Thymus (tissue), 11 donors: ENCODE measurements around the gene LARP1. TPM values are rescaled to one million over a fixed set of nuclear protein-coding genes. Genes with fewer than 3 reads are reported as not detected.
"Not testable (repeated sequence)": the region's sequence is repeated elsewhere in the genome, so short reads cannot be mapped to it uniquely, and the experiment has no call there.

Source experiments
- DNase-seq, 9 donors: peaks; one replicate each; pipeline ENCODE4 v3.0.0-alpha.2; 2013; ENCODE audit warnings: low spot score in 9 of 9, low read depth in 6 of 9, missing footprints in 1 of 9
- H3K27ac ChIP-seq, 2 donors: one replicate each; pipeline ENCODE4 v1.5.1; 2013; ENCODE audit warnings: control low read depth in 1 of 2, low read depth in 1 of 2, low read length in 1 of 2, mild to moderate bottlenecking in 1 of 2, moderate library complexity in 1 of 2
- H3K27me3 ChIP-seq, 2 donors: one replicate each; pipeline ENCODE4 v1.5.1; 2013; ENCODE audit warnings: low read length in 1 of 2; ENCODE audit not compliant: control insufficient read depth in 2 of 2, insufficient read depth in 1 of 2
- H3K36me3 ChIP-seq, 2 donors: one replicate each; pipeline ENCODE4 v1.5.1; 2013; ENCODE audit warnings: low read length in 1 of 2, mild to moderate bottlenecking in 1 of 2, moderate library complexity in 1 of 2; ENCODE audit not compliant: control insufficient read depth in 2 of 2, insufficient read depth in 2 of 2
- H3K4me1 ChIP-seq, 2 donors: one replicate each; pipeline ENCODE4 v1.5.1; 2013; ENCODE audit warnings: low read length in 2 of 2; ENCODE audit not compliant: control insufficient read depth in 2 of 2, insufficient read depth in 2 of 2
- H3K4me3 ChIP-seq, 2 donors: one replicate each; pipeline ENCODE4 v1.5.1; 2013; ENCODE audit warnings: low read length in 2 of 2, control low read depth in 1 of 2, mild to moderate bottlenecking in 1 of 2
- H3K9me3 ChIP-seq, 2 donors: one replicate each; pipeline ENCODE4 v1.5.1; 2013; ENCODE audit warnings: low read length in 1 of 2, mild to moderate bottlenecking in 1 of 2; ENCODE audit not compliant: control insufficient read depth in 2 of 2, insufficient read depth in 1 of 2
- WGBS: extraction: QIAGEN DNeasy Blood & Tissue Kit; methylation state at CpG from one replicate; pipeline ENCODE4 v1.1.7; 2013; 5-methylcytosine and 5-hydroxymethylcytosine counted together
- polyA plus RNA-seq: library from polyadenylated mRNA; stranded (reverse); fragments of 200-250 nt; gene quantifications from one replicate; pipeline ENCODE4 v1.2.3, GENCODE V29; 2013
- total RNA-seq: library from RNA; stranded (reverse); fragments of 120-200 nt; gene quantifications from one replicate; pipeline ENCODE4 v1.2.4, GENCODE V29; 2013
- donor health status: healthy.

LARP1 gene
- total and polyA plus RNA-seq, 2 donors = 25.7 to 28.5 TPM

DNA sequence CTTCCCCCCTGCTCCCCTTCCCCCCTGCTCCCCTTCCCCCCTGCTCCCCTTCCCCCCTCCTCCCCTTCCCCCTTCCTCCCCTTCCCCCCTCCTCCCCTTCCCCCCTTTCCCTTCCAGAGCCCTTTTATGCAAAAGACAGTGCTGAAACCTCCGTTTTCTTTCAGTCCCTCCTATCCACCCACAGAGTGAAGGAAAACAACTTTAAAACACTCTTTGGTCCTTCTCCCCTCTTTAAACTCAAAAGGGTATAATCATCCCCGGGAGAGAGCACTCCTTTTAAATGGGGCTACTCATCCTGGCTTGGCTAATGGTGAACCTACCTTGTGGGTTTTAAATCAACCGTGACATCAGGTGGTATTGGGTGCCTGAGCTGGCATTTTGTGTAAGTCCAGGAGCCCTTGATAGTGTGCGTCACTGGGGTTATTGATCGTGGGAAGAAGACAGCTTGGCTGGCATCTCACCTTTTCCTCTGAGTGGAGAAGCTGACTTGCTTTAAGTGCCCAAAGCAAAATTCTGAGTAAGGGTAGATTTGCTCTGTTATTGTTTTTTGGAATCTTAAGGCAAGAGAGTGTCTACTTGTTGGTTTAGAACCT, 2.7 kb downstream of the LARP1 start:
- Histone ChIP-seq H3K4me1 (peaks cover 23 to 25% of the 10 kb centered on the region in 2 donors), H3K27me3 (no peaks in the 10 kb centered on the region), H3K27ac (peak overlapping the region; percentile 52 to 55), H3K9me3 (peaks cover 0 to 2% of the 10 kb centered on the region in 2 donors), H3K4me3 (peak overlapping the region; percentile 11 to 62), H3K36me3 (no peaks in the 10 kb centered on the region)
- peak in 1 of 9 donors; percentile 49 for DNase-seq
- WGBS = 10% methylated on average over 5 of the region's 5 CpGs

DNA sequence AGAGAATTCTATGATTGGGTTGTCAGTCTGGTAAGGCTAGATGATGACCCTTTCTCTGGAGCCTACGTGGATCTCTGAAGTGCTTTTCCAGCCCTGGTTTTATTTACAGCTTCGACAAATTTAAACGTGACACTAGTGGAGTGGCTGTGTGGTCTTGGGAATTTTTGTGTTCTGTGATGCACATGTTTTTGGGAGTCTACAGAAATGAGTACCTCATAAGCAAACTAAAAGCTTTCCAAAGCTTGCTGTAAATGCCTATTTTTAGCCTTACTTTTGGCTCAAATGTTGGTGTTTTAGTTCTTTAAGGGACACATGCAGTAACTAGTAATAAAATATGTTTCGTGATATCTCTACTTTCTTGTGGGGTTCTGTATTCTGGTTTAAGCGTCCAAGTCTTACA, 3.3 kb downstream of the LARP1 start:
- peak overlapping the region in 1 of 2 donors; percentile 11 for H3K4me3 ChIP-seq
- WGBS = 54% methylated on average over 5 of the region's 5 CpGs
- H3K9me3 ChIP-seq = peaks cover 0 to 2% of the 10 kb centered on the region in 2 donors
- H3K27ac ChIP-seq = peak overlapping the region in 1 of 2 donors; percentile 55
- H3K36me3 ChIP-seq = no peaks in the 10 kb centered on the region
- H3K27me3 ChIP-seq = no peaks in the 10 kb centered on the region
- peaks cover 23 to 24% of the 10 kb centered on the region in 2 donors for H3K4me1 ChIP-seq
- DNase-seq = no peak

DNA sequence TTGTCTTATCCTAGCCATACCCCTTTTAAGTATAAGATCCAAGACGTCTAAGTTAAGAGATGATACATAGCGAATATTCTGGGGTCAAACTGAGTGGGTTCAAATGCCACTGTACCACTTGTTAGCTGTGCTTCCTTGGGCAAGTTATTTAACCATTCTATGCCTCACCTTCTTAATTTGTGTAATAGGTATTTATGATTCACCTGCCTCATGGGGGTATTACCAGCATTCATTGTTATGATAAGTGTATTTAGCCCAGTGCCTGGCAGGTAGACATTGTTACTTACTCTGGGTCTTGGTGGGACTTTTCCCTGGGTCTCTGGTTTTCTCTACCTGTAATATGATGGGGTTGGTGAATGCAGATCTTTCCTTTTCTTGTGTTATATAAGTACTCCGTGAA, 3.8 kb downstream of the LARP1 start:
- no peak for DNase-seq
- peaks cover 20 to 23% of the 10 kb centered on the region in 2 donors for H3K4me1 ChIP-seq
- 70% methylated on average over 3 of the region's 3 CpGs for WGBS
- H3K9me3 ChIP-seq = peaks cover 0 to 2% of the 10 kb centered on the region in 2 donors
- no peak overlapping the region for H3K27ac ChIP-seq
- H3K27me3 ChIP-seq = no peaks in the 10 kb centered on the region
- H3K36me3 ChIP-seq = no peaks in the 10 kb centered on the region
- H3K4me3 ChIP-seq = no peak overlapping the region

DNA sequence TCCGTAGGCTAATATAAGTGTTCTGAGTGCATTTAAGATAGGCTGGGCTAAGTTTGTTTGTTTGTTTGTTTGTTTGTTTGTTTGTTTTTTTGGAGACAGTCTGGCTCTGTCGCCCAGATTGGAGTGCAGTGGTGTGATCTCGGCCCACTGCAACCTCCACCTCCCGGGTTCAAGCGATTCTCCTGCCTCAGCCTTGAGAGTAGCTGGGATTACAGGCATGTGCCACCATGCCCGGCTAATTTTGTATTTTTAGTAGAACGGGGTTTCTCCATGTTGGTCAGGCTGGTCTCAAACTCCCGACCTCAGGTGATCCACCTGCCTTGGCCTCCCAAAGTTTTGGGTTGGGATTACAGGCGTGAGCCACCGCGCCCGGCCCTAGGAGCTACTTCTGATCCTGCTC, 4.7 kb downstream of the LARP1 start:
- not testable (repeated sequence) for H3K36me3 ChIP-seq, H3K9me3 ChIP-seq, H3K4me3 ChIP-seq, H3K27ac ChIP-seq, DNase-seq, H3K27me3 ChIP-seq
- 95% methylated on average over 12 of the region's 12 CpGs for WGBS
- peaks cover 14 to 18% of the 10 kb centered on the region in 2 donors for H3K4me1 ChIP-seq

DNA sequence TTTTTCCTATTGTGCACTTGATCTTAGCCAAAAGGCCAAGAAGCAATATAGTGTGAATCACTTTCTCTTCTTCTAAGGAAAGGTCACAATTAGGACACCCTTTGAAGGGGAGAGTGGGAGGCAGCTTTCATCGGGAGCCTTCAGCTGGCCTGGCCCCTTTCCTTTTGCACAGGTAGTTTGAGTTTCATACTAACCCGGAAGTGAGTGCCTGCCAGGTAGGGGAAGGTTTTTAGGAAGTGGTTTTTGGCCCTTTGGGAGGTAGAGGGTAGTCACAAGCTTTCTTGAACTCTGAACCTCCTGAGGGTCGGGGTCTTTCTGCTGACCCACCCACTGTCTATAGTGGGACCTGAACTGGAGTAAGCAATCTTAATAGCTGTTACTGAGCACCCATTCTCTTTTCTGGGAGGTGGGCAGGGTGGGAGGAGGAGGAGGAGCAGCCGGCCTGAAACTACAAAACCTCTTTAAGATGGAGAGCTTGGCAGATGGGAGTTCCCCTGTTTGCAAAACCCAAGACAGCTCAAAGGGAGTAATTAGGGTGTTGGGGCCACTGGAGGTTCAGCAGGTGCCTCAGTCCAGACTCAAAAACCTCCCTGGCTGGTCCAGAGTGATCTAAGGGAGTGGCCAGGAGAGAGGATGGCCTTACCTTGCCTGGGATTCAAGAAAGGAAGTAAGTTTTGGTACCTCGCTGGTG, 6.0 kb downstream of the LARP1 start:
- DNase-seq = peak in 1 of 9 donors; percentile 39
- peaks cover 0 to 2% of the 10 kb centered on the region in 2 donors for H3K9me3 ChIP-seq
- WGBS = 57% methylated on average over 5 of the region's 5 CpGs
- H3K4me3 ChIP-seq = no peak overlapping the region
- no peaks in the 10 kb centered on the region for H3K27me3 ChIP-seq
- no peaks in the 10 kb centered on the region for H3K36me3 ChIP-seq
- peak overlapping the region; percentile 3 to 19 for H3K27ac ChIP-seq
- H3K4me1 ChIP-seq = peaks cover 22 to 24% of the 10 kb centered on the region in 2 donors

DNA sequence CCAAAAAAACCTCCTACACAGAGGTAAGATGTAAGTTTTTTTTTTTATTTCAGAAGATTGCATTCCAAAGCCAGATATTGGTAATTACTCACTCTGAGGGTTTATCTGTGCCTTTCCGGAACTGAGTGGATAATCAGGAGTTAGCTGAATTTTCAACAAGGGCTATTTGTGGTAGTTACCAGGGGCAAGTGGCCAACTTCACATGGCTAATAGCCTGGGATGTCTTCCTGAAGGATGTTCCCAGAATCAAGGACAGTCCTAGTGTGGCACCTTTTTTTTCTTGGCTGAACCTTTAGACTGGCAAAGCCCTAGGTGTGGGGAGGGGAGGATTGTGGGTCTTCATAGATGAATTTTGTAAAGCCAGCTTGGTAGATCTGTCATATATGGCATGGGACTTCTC, 7.1 kb downstream of the LARP1 start:
- DNase-seq = no peak
- WGBS = 98% methylated on average over 1 of the region's 1 CpG
- Histone ChIP-seq H3K27me3 (no peaks in the 10 kb centered on the region), H3K36me3 (no peaks in the 10 kb centered on the region), H3K27ac (no peak overlapping the region), H3K4me3 (no peak overlapping the region), H3K9me3 (no peaks in the 10 kb centered on the region), H3K4me1 (peaks cover 32 to 35% of the 10 kb centered on the region in 2 donors)

DNA sequence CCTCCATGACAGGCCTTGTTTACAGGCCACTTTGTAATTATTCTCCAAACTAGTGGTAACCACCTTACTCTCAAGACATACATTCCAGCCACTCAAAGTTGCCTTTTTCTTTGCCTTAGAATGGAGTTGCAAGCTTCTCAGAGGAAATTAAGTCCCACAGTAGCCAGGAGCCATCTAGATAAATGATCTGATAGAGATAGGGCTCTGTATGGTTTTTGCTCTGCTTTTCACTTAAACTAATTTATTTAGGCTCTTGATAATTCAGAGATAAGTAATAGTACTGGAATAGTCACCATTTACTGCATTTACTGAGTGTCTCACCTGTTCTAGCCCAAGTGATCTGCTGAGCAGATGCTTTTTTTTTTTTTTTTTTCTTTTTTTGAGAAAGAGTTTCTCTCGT, 7.5 kb downstream of the LARP1 start:
- no peaks in the 10 kb centered on the region for H3K36me3 ChIP-seq
- no peak for DNase-seq
- no peaks in the 10 kb centered on the region for H3K9me3 ChIP-seq
- peaks cover 36 to 39% of the 10 kb centered on the region in 2 donors for H3K4me1 ChIP-seq
- no peaks in the 10 kb centered on the region for H3K27me3 ChIP-seq
- 76% methylated on average over 1 of the region's 1 CpG for WGBS
- H3K27ac ChIP-seq = no peak overlapping the region
- no peak overlapping the region for H3K4me3 ChIP-seq

DNA sequence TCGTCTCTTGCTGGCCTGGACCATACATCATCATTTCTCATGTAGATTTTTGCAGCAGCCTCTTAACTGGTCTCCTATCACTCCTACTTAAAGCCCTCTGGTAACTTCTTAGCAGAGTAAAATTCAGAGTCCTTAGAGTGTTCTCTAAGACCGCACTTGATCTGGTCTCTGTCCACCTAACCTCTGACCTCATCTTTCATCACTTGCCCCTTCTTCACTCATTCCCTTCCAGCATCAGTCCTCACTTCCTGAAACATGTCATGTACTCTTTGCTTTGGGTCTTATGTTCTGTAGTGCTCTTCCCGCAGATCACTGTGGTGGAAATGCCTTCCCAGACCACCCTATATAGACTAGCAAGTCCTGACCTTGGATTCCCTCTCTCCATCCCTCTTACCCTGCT, 9.8 kb downstream of the LARP1 start:
- no peaks in the 10 kb centered on the region for H3K27me3 ChIP-seq
- no peaks in the 10 kb centered on the region for H3K36me3 ChIP-seq
- no peak overlapping the region for H3K4me3 ChIP-seq
- no peaks in the 10 kb centered on the region for H3K9me3 ChIP-seq
- H3K4me1 ChIP-seq = peaks cover 33 to 48% of the 10 kb centered on the region in 2 donors
- H3K27ac ChIP-seq = no peak overlapping the region
- DNase-seq = no peak
- 94% methylated on average over 3 of the region's 3 CpGs for WGBS

DNA sequence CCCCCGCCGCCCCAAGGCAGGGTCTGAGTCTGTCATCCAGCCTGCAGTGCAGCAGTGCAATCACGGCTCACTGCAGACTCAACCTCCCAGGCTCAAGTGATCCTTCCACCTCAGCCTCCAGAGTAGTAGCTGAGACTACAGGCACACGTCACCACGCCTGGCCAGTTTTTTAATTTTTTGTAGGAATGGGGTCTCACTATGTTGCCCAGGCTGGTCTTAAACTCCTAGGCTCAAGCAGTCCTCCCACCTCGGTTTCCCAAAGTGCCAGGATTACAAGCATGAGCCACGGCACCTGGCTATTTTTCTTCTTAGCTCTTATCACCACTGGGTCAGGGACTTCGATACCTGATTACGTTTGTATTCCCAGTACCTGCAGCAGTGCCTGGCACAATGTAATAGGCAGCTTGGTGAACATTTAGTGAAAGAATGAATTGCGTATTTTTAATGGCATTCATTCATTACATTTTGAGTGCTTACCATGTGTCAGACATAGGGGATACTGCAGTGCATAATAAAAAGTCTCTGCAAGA, 10.3 kb downstream of the LARP1 start:
- no peaks in the 10 kb centered on the region for H3K36me3 ChIP-seq
- DNase-seq = no peak
- peaks cover 33 to 51% of the 10 kb centered on the region in 2 donors for H3K4me1 ChIP-seq
- H3K9me3 ChIP-seq = no peaks in the 10 kb centered on the region
- WGBS = 97% methylated on average over 10 of the region's 10 CpGs
- no peak overlapping the region for H3K4me3 ChIP-seq
- H3K27ac ChIP-seq = no peak overlapping the region
- H3K27me3 ChIP-seq = no peaks in the 10 kb centered on the region
